ENCODE measurements around the gene YWHAB. TPM values are rescaled to one million over a fixed set of nuclear protein-coding genes. Genes with fewer than 3 reads are reported as not detected.
A peak's percentile ranks its signal among the peaks of the same experiment; 100 is the strongest.

The YWHAB gene
- total and polyA plus RNA-seq, 2 donors (not counting 3 experiments of a cell fraction or from before 2014, with no cell fraction given) = 65.9 to 255 TPM

DNA sequence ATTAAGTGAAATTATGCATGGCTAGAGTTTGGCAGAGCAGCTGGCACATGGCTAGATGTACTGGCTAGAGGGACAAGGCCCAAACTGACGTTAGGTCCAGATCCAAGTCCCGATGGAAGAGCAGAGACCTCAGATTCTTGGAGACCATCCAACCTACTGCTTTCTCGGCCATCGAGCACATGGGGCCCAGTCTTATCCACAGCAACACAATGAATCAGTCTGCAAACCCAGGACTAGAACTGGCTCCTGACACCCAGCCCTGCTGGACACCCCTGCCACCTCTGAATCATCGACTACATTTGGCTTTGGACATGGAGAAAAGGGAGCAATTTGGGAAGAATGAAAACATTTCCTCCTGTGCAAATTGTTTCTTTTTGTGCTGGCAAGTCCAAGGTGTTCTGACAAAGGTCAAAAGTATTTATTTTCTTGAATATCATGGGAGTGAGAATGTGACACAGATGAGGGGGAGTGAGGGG, 23.9 kb upstream of the YWHAB start:
- CTCF ChIA-PET = interaction anchor here (1.4 to 3.3 kb wide), 2 partner anchors 27 to 176 kb away, joined by 3 to 11 read pairs; no protein-coding TSS in a partner anchor
- Histone ChIP-seq H2AFZ (ENCODE audit: low read depth, low read length) (no peak overlapping the region), H3K27me3 (ENCODE audit: control insufficient read depth in 2 of 2, insufficient read depth in 2 of 2, low read length in 2 of 2) (peaks cover 2 to 4% of the 10 kb centered on the region in 2 experiments), H3K4me2 (ENCODE audit: insufficient read depth, low read length) (no peak overlapping the region), H3K4me3 (replicated peaks in 1 of 3; ENCODE audit: insufficient read depth in 1 of 3, low read depth in 1 of 3, low read length in 3 of 3) (no peak overlapping the region), H3K9ac (replicated peaks; ENCODE audit: extremely low read depth, insufficient read depth, low read length) (no peak overlapping the region), H3K36me3 (ENCODE audit: control insufficient read depth in 2 of 2, extremely low read depth in 1 of 2, insufficient read depth in 2 of 2, low read length in 2 of 2) (no peaks in the 10 kb centered on the region), H3K9me1 (replicated peaks; ENCODE audit: control insufficient read depth, extremely low read depth, insufficient read depth, low read length) (no peaks in the 10 kb centered on the region), H3K79me2 (ENCODE audit: control insufficient read depth, insufficient read depth, low read length) (no peaks in the 10 kb centered on the region), H4K20me1 (replicated peaks; ENCODE audit: control insufficient read depth, extremely low read depth, insufficient read depth, low read length) (no peaks in the 10 kb centered on the region), H3K4me1 (ENCODE audit: control insufficient read depth, extremely low read depth, insufficient read depth, low read length) (no peaks in the 10 kb centered on the region), H3K27ac (ENCODE audit: insufficient read depth, low read depth, low read length) (no peak overlapping the region), H3K9me3 (replicated peaks; ENCODE audit: control insufficient read depth, insufficient read depth, low read length) (no peaks in the 10 kb centered on the region)
- DNase-seq (ENCODE audit: low read depth, low spot score) (peak; percentile 17), FAIRE-seq (no peak)
- intact Hi-C loops (cut with micrococcal nuclease) (no loop called here), dilution Hi-C loops (cut with MboI; ENCODE audit: extremely low pct_ligation_motif_present, low sequenced_read_pairs) (no loop called here)
- TF ChIP-seq, protein P1, sequence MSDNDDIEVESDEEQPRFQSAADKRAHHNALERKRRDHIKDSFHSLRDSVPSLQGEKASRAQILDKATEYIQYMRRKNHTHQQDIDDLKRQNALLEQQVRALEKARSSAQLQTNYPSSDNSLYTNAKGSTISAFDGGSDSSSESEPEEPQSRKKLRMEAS (IDR thresholded peaks at IDR 0.05; ENCODE audit: insufficient read depth, insufficient read length) = no peak
- TF ChIP-seq GATA2 (IDR thresholded peaks at IDR 0.05; ENCODE audit: insufficient read depth, insufficient read length, low read depth, low read length) (no peak), FOS (IDR thresholded peaks at IDR 0.05; ENCODE audit: borderline replicate concordance, insufficient read depth, low read length) (no peak), POLR2A (IDR thresholded peaks at IDR 0.05; ENCODE audit: low read depth, low read length) (no peak), JUN (IDR thresholded peaks at IDR 0.05; ENCODE audit: borderline replicate concordance, insufficient read depth, insufficient read length, low read depth) (no peak), POLR2AphosphoS5 (IDR thresholded peaks at IDR 0.05; ENCODE audit: insufficient read depth, low read depth, low read length) (no peak), EZH2 (IDR thresholded peaks at IDR 0.05; ENCODE audit: borderline replicate concordance, low read depth, low read length, severe bottlenecking) (no peak), MYC (IDR thresholded peaks at IDR 0.05; ENCODE audit: low read depth, low read length) (no peak)
- TF ChIP-seq, protein P2, sequence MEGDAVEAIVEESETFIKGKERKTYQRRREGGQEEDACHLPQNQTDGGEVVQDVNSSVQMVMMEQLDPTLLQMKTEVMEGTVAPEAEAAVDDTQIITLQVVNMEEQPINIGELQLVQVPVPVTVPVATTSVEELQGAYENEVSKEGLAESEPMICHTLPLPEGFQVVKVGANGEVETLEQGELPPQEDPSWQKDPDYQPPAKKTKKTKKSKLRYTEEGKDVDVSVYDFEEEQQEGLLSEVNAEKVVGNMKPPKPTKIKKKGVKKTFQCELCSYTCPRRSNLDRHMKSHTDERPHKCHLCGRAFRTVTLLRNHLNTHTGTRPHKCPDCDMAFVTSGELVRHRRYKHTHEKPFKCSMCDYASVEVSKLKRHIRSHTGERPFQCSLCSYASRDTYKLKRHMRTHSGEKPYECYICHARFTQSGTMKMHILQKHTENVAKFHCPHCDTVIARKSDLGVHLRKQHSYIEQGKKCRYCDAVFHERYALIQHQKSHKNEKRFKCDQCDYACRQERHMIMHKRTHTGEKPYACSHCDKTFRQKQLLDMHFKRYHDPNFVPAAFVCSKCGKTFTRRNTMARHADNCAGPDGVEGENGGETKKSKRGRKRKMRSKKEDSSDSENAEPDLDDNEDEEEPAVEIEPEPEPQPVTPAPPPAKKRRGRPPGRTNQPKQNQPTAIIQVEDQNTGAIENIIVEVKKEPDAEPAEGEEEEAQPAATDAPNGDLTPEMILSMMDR (IDR thresholded peaks at IDR 0.05; ENCODE audit: extremely low read depth in 1 of 2, insufficient read depth in 1 of 2, low read depth in 1 of 2, low read length in 2 of 2) = no peak
- POLR2A ChIA-PET = no interaction called here
- no TSS peak for BruUV-seq (replicated peaks)
